ENCODE results near the gene PDGFRB. TPM values are rescaled to one million over a fixed set of nuclear protein-coding genes. Genes with fewer than 3 reads are reported as not detected.

Gene PDGFRB
- total and polyA plus RNA-seq, 10 of the 15 experiments (the other 5 are each of a cell fraction or from before 2014, with no cell fraction given): 0.02 to 3.0 (median 1.0) TPM

- no peak for TF ChIP-seq CBX3 (IDR thresholded peaks at IDR 0.05; ENCODE audit: borderline replicate concordance, low read depth)
- TF ChIP-seq ZBTB33 (IDR thresholded peaks at IDR 0.05): no peak
- no peak for TF ChIP-seq WRNIP1 (IDR thresholded peaks at IDR 0.05; ENCODE audit: borderline replicate concordance, low read depth, low read length)
- TF ChIP-seq EZH2 (IDR thresholded peaks at IDR 0.05; ENCODE audit: borderline replicate concordance, control insufficient read depth, low read depth, low read length): no peak
- no peak for TF ChIP-seq ATF2 (IDR thresholded peaks at IDR 0.05; ENCODE audit: low read length)
- no peak for TF ChIP-seq TCF7 (IDR thresholded peaks at IDR 0.05; ENCODE audit: borderline replicate concordance)
- TF ChIP-seq, protein P1, sequence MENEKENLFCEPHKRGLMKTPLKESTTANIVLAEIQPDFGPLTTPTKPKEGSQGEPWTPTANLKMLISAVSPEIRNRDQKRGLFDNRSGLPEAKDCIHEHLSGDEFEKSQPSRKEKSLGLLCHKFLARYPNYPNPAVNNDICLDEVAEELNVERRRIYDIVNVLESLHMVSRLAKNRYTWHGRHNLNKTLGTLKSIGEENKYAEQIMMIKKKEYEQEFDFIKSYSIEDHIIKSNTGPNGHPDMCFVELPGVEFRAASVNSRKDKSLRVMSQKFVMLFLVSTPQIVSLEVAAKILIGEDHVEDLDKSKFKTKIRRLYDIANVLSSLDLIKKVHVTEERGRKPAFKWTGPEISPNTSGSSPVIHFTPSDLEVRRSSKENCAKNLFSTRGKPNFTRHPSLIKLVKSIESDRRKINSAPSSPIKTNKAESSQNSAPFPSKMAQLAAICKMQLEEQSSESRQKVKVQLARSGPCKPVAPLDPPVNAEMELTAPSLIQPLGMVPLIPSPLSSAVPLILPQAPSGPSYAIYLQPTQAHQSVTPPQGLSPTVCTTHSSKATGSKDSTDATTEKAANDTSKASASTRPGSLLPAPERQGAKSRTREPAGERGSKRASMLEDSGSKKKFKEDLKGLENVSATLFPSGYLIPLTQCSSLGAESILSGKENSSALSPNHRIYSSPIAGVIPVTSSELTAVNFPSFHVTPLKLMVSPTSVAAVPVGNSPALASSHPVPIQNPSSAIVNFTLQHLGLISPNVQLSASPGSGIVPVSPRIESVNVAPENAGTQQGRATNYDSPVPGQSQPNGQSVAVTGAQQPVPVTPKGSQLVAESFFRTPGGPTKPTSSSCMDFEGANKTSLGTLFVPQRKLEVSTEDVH (IDR thresholded peaks at IDR 0.05; ENCODE audit: low read depth, partially characterized antibody): no peak
- no peak for TF ChIP-seq USF1 (IDR thresholded peaks at IDR 0.05; ENCODE audit: borderline replicate concordance, extremely low read length, insufficient read depth, low read depth, low read length)
- no peak for TF ChIP-seq RCOR1 (conservative IDR thresholded peaks at IDR 0.05; ENCODE audit: low read depth, low read length)
- no peak for TF ChIP-seq RFX5 (IDR thresholded peaks at IDR 0.05; ENCODE audit: low read depth, low read length)
Measured at GRCh38 chr5:150160448-150161081, 4.9 kb upstream of the PDGFRB start (continued).
